Measurements from ENCODE around the gene CIDEA. TPM values are rescaled to one million over a fixed set of nuclear protein-coding genes. Genes with fewer than 3 reads are reported as not detected.
A peak's percentile ranks its signal among the peaks of the same experiment; 100 is the strongest.
"Not testable (repeated sequence)": the region's sequence is repeated elsewhere in the genome, so short reads cannot be mapped to it uniquely, and the experiment has no call there.

The CIDEA gene
- polyA plus RNA-seq, 1 donor: not detected

GRCh38 chr18:12227399-12228186 lies 26.6 kb upstream of the CIDEA start:
- not testable (repeated sequence) for DNase-seq; H3K4me3 ChIP-seq (ENCODE audit: low read length); H3K27me3 ChIP-seq (ENCODE audit: control insufficient read depth, insufficient read depth, low read length); H3K4me1 ChIP-seq (ENCODE audit: control insufficient read depth, insufficient read depth, low read length); H3K27ac ChIP-seq (ENCODE audit: low read length); H3K9me3 ChIP-seq (ENCODE audit: control insufficient read depth, low read depth, low read length); H3K36me3 ChIP-seq (ENCODE audit: control insufficient read depth, insufficient read depth, low read length)
- WGBS (ENCODE audit: insufficient coverage, low lambda C conversion rate): no CpG with 5 or more reads among the region's 27 CpGs

- not testable (repeated sequence) for H3K27me3 ChIP-seq (ENCODE audit: control insufficient read depth, insufficient read depth, low read length); H3K27ac ChIP-seq (ENCODE audit: low read length); H3K36me3 ChIP-seq (ENCODE audit: control insufficient read depth, insufficient read depth, low read length); H3K4me1 ChIP-seq (ENCODE audit: control insufficient read depth, insufficient read depth, low read length); H3K9me3 ChIP-seq (ENCODE audit: control insufficient read depth, low read depth, low read length); DNase-seq; H3K4me3 ChIP-seq (ENCODE audit: low read length)
- WGBS (ENCODE audit: insufficient coverage, low lambda C conversion rate): no CpG with 5 or more reads among the region's 3 CpGs
These were observed 25.9 kb upstream of the CIDEA start for GRCh38 chr18:12228308-12228707.

- H3K9me3 ChIP-seq (ENCODE audit: control insufficient read depth, low read depth, low read length); H3K27me3 ChIP-seq (ENCODE audit: control insufficient read depth, insufficient read depth, low read length); H3K27ac ChIP-seq (ENCODE audit: low read length); H3K4me3 ChIP-seq (ENCODE audit: low read length); H3K4me1 ChIP-seq (ENCODE audit: control insufficient read depth, insufficient read depth, low read length); H3K36me3 ChIP-seq (ENCODE audit: control insufficient read depth, insufficient read depth, low read length); DNase-seq: not testable (repeated sequence)
- 100% methylated on average over 1 of the region's 8 CpGs for WGBS (ENCODE audit: insufficient coverage, low lambda C conversion rate)
These were observed 23.6 kb upstream of the CIDEA start for GRCh38 chr18:12230561-12230960.

- H3K4me3 ChIP-seq (ENCODE audit: low read length): no peak overlapping the region
- no peaks in the 10 kb centered on the region for H3K9me3 ChIP-seq (ENCODE audit: control insufficient read depth, low read depth, low read length)
- no peaks in the 10 kb centered on the region for H3K36me3 ChIP-seq (ENCODE audit: control insufficient read depth, insufficient read depth, low read length)
- no CpG with 5 or more reads among the region's 17 CpGs for WGBS (ENCODE audit: insufficient coverage, low lambda C conversion rate)
- H3K27ac ChIP-seq (ENCODE audit: low read length): no peak overlapping the region
- no peaks in the 10 kb centered on the region for H3K27me3 ChIP-seq (ENCODE audit: control insufficient read depth, insufficient read depth, low read length)
- no peak for DNase-seq
- no peaks in the 10 kb centered on the region for H3K4me1 ChIP-seq (ENCODE audit: control insufficient read depth, insufficient read depth, low read length)
These were observed 22.9 kb upstream of the CIDEA start for GRCh38 chr18:12231040-12231882.

GRCh38 chr18:12231986-12232385 lies 22.2 kb upstream of the CIDEA start:
- WGBS (ENCODE audit: insufficient coverage, low lambda C conversion rate): no CpG with 5 or more reads among the region's 9 CpGs
- DNase-seq: no peak
- Histone ChIP-seq H3K4me3 (ENCODE audit: low read length) (no peak overlapping the region), H3K36me3 (ENCODE audit: control insufficient read depth, insufficient read depth, low read length) (no peaks in the 10 kb centered on the region), H3K4me1 (ENCODE audit: control insufficient read depth, insufficient read depth, low read length) (no peaks in the 10 kb centered on the region), H3K27ac (ENCODE audit: low read length) (no peak overlapping the region), H3K9me3 (ENCODE audit: control insufficient read depth, low read depth, low read length) (no peaks in the 10 kb centered on the region), H3K27me3 (ENCODE audit: control insufficient read depth, insufficient read depth, low read length) (peaks cover 3% of the 10 kb centered on the region)

- DNase-seq: no peak
- WGBS (ENCODE audit: insufficient coverage, low lambda C conversion rate): no CpG with 5 or more reads among the region's 5 CpGs
These were observed 20.8 kb upstream of the CIDEA start for GRCh38 chr18:12233378-12233777.

GRCh38 chr18:12234451-12235190 lies 19.5 kb upstream of the CIDEA start:
- Histone ChIP-seq H3K4me3 (ENCODE audit: low read length) (no peak overlapping the region), H3K4me1 (ENCODE audit: control insufficient read depth, insufficient read depth, low read length) (no peaks in the 10 kb centered on the region), H3K27me3 (ENCODE audit: control insufficient read depth, insufficient read depth, low read length) (peaks cover 9% of the 10 kb centered on the region), H3K27ac (ENCODE audit: low read length) (no peak overlapping the region), H3K36me3 (ENCODE audit: control insufficient read depth, insufficient read depth, low read length) (no peaks in the 10 kb centered on the region), H3K9me3 (ENCODE audit: control insufficient read depth, low read depth, low read length) (no peaks in the 10 kb centered on the region)
- DNase-seq: no peak
- no CpG with 5 or more reads among the region's 19 CpGs for WGBS (ENCODE audit: insufficient coverage, low lambda C conversion rate)

More at GRCh38 chr18:12233378-12233777, 20.8 kb upstream of the CIDEA start:
- no peak overlapping the region for H3K4me3 ChIP-seq (ENCODE audit: low read length)
- H3K27me3 ChIP-seq (ENCODE audit: control insufficient read depth, insufficient read depth, low read length): peaks cover 6% of the 10 kb centered on the region
- no peak overlapping the region for H3K27ac ChIP-seq (ENCODE audit: low read length)
- H3K9me3 ChIP-seq (ENCODE audit: control insufficient read depth, low read depth, low read length): no peaks in the 10 kb centered on the region
- H3K4me1 ChIP-seq (ENCODE audit: control insufficient read depth, insufficient read depth, low read length): no peaks in the 10 kb centered on the region
- no peaks in the 10 kb centered on the region for H3K36me3 ChIP-seq (ENCODE audit: control insufficient read depth, insufficient read depth, low read length)

- Histone ChIP-seq H3K36me3 (ENCODE audit: control insufficient read depth, insufficient read depth, low read length) (no peaks in the 10 kb centered on the region), H3K27me3 (ENCODE audit: control insufficient read depth, insufficient read depth, low read length) (peaks cover 9% of the 10 kb centered on the region), H3K9me3 (ENCODE audit: control insufficient read depth, low read depth, low read length) (no peaks in the 10 kb centered on the region), H3K4me1 (ENCODE audit: control insufficient read depth, insufficient read depth, low read length) (no peaks in the 10 kb centered on the region), H3K27ac (ENCODE audit: low read length) (no peak overlapping the region), H3K4me3 (ENCODE audit: low read length) (no peak overlapping the region)
- DNase-seq: no peak
- WGBS (ENCODE audit: insufficient coverage, low lambda C conversion rate): no CpG with 5 or more reads among the region's 16 CpGs
These were observed 18.0 kb upstream of the CIDEA start for GRCh38 chr18:12236141-12236540.

- peak; percentile 32 to 48 for DNase-seq
- no peaks in the 10 kb centered on the region for H3K4me1 ChIP-seq (ENCODE audit: control insufficient read depth, insufficient read depth, low read length)
- H3K27ac ChIP-seq (ENCODE audit: low read length): no peak overlapping the region
- peaks cover 9% of the 10 kb centered on the region for H3K27me3 ChIP-seq (ENCODE audit: control insufficient read depth, insufficient read depth, low read length)
- H3K9me3 ChIP-seq (ENCODE audit: control insufficient read depth, low read depth, low read length): no peaks in the 10 kb centered on the region
- WGBS (ENCODE audit: insufficient coverage, low lambda C conversion rate): no CpG with 5 or more reads among the region's 33 CpGs
- no peak overlapping the region for H3K4me3 ChIP-seq (ENCODE audit: low read length)
- H3K36me3 ChIP-seq (ENCODE audit: control insufficient read depth, insufficient read depth, low read length): no peaks in the 10 kb centered on the region
These were observed 17.0 kb upstream of the CIDEA start for GRCh38 chr18:12236934-12237832.
